ENCODE results near the gene ZBTB11.

DNA sequence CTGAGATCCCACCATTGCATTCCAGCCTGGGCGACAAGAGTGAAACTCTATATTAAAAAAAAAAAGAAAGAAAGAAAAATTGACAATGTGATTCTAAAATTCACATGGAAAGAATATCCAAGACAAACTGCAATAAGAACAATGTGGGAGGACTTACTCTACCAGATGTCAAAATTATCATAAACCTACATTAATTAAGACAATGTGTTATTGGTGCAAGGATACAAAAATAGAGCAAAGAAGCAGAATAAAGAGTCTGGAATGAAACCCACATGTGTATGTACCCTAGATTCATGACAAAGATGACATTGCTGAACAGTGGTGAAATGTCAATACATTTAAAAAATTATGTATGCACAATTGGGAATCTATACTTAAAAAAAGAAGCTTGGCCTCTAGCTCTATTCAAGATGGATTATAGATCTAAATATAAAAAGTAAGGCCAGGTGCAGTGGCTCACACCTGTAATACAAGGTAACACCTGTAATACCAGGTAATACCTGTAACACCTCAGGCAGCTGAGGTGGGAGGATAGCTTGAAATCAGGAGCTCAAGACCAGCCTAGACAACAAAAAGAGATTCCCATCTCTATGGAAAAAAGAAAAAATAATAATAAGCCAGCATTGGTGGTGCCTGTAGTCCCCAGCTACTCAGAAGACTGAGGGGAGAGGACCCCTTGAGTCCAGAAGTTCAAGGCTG lies 45.7 kb downstream of the ZBTB11 start:
- TF ChIP-seq, protein P1, sequence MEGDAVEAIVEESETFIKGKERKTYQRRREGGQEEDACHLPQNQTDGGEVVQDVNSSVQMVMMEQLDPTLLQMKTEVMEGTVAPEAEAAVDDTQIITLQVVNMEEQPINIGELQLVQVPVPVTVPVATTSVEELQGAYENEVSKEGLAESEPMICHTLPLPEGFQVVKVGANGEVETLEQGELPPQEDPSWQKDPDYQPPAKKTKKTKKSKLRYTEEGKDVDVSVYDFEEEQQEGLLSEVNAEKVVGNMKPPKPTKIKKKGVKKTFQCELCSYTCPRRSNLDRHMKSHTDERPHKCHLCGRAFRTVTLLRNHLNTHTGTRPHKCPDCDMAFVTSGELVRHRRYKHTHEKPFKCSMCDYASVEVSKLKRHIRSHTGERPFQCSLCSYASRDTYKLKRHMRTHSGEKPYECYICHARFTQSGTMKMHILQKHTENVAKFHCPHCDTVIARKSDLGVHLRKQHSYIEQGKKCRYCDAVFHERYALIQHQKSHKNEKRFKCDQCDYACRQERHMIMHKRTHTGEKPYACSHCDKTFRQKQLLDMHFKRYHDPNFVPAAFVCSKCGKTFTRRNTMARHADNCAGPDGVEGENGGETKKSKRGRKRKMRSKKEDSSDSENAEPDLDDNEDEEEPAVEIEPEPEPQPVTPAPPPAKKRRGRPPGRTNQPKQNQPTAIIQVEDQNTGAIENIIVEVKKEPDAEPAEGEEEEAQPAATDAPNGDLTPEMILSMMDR (tag by site-specific recombination; IDR thresholded peaks at IDR 0.05) = no peak
- TF ChIP-seq SP2 (tag by site-specific recombination; IDR thresholded peaks at IDR 0.05) (no peak), ZBTB8A (tag by site-specific recombination; IDR thresholded peaks at IDR 0.05) (no peak), ZNF274 (IDR thresholded peaks at IDR 0.05; ENCODE audit: low read length) (no peak), ZNF274 (tag by site-specific recombination; IDR thresholded peaks at IDR 0.05; ENCODE audit: borderline replicate concordance) (no peak), SETDB1 (IDR thresholded peaks at IDR 0.05; ENCODE audit: insufficient read length, low read length) (no peak), KLF16 (tag by site-specific recombination; IDR thresholded peaks at IDR 0.05) (no peak), ZBTB7A (tag by site-specific recombination; IDR thresholded peaks at IDR 0.05; ENCODE audit: low read depth) (no peak), ZNF239 (tag by site-specific recombination; IDR thresholded peaks at IDR 0.05) (no peak), YY1 (tag by site-specific recombination; IDR thresholded peaks at IDR 0.05) (no peak), MYNN (tag by site-specific recombination; IDR thresholded peaks at IDR 0.05; ENCODE audit: borderline replicate concordance) (no peak), ZNF596 (tag by site-specific recombination; IDR thresholded peaks at IDR 0.05) (no peak), ZNF391 (tag by site-specific recombination; IDR thresholded peaks at IDR 0.05; ENCODE audit: borderline replicate concordance, low read depth) (no peak)
- TF ChIP-seq, protein P2, sequence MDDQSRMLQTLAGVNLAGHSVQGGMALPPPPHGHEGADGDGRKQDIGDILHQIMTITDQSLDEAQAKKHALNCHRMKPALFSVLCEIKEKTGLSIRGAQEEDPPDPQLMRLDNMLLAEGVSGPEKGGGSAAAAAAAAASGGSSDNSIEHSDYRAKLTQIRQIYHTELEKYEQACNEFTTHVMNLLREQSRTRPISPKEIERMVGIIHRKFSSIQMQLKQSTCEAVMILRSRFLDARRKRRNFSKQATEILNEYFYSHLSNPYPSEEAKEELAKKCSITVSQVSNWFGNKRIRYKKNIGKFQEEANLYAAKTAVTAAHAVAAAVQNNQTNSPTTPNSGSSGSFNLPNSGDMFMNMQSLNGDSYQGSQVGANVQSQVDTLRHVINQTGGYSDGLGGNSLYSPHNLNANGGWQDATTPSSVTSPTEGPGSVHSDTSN (CRISPR knock-in tag; IDR thresholded peaks at IDR 0.05) = no peak
- TF ChIP-seq, protein P3, sequence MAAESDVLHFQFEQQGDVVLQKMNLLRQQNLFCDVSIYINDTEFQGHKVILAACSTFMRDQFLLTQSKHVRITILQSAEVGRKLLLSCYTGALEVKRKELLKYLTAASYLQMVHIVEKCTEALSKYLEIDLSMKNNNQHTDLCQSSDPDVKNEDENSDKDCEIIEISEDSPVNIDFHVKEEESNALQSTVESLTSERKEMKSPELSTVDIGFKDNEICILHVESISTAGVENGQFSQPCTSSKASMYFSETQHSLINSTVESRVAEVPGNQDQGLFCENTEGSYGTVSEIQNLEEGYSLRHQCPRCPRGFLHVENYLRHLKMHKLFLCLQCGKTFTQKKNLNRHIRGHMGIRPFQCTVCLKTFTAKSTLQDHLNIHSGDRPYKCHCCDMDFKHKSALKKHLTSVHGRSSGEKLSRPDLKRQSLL (tag by site-specific recombination; IDR thresholded peaks at IDR 0.05) = no peak

Data from HEK293 (cell line).